Activated T-cell treated with anti-CD3 and anti-CD28 coated beads, Interleukin-2, amount 50 U/mL, for 24 hours (primary cell): ENCODE measurements around the gene PIP5KL1.

ENCODE experiments used
- DNase-seq: peaks from one replicate; pipeline ENCODE4 v3.0.0-alpha.2; 2020
- H3K27ac Mint-ChIP-seq: 2 replicates; pipeline ENCODE4 v1.8.0; 2020; ENCODE audit warnings: mild to moderate bottlenecking, mixed read lengths
- H3K27me3 Mint-ChIP-seq: 2 replicates; pipeline ENCODE4 v1.8.0; 2020; ENCODE audit warnings: mixed read lengths
- H3K36me3 Mint-ChIP-seq: 2 replicates; pipeline ENCODE4 v1.8.0; 2020; ENCODE audit warnings: low read depth, mixed read lengths
- H3K4me1 Mint-ChIP-seq: 2 replicates; pipeline ENCODE4 v1.8.0; 2020; ENCODE audit warnings: low read depth, mixed read lengths
- H3K4me3 Mint-ChIP-seq: 2 replicates; pipeline ENCODE4 v1.8.0; 2020; ENCODE audit warnings: mild to moderate bottlenecking, moderate library complexity, mixed read lengths
- H3K9me3 Mint-ChIP-seq: 2 replicates; pipeline ENCODE4 v1.8.0; 2020; ENCODE audit warnings: mixed read lengths

PIP5KL1 gene

GRCh38 chr9:127923046-127923445, 7.5 kb downstream of the PIP5KL1 start:
- Mint-ChIP-seq H3K36me3 (no peaks in the 10 kb centered on the region), H3K4me3 (no peak overlapping the region), H3K27ac (no peak overlapping the region), H3K9me3 (no peaks in the 10 kb centered on the region), H3K27me3 (peaks cover 15% of the 10 kb centered on the region), H3K4me1 (peaks cover 40% of the 10 kb centered on the region)
- no peak for DNase-seq

- Mint-ChIP-seq H3K4me3 (peak overlapping the region; percentile 23), H3K9me3 (no peaks in the 10 kb centered on the region), H3K36me3 (no peaks in the 10 kb centered on the region), H3K4me1 (peaks cover 46% of the 10 kb centered on the region), H3K27ac (no peak overlapping the region), H3K27me3 (peaks cover 15% of the 10 kb centered on the region)
- DNase-seq: peak; percentile 89
These were observed 8.9 kb downstream of the PIP5KL1 start for GRCh38 chr9:127921557-127922120.

- Mint-ChIP-seq H3K4me3 (no peak overlapping the region), H3K27me3 (peaks cover 15% of the 10 kb centered on the region), H3K27ac (no peak overlapping the region), H3K36me3 (peaks cover 6% of the 10 kb centered on the region), H3K9me3 (no peaks in the 10 kb centered on the region), H3K4me1 (peaks cover 45% of the 10 kb centered on the region)
- no peak for DNase-seq
These were observed 9.8 kb downstream of the PIP5KL1 start for GRCh38 chr9:127920794-127921193.

GRCh38 chr9:127919253-127919815, 11.2 kb downstream of the PIP5KL1 start:
- Mint-ChIP-seq H3K27me3 (peaks cover 10% of the 10 kb centered on the region), H3K4me1 (peaks cover 57% of the 10 kb centered on the region), H3K9me3 (no peaks in the 10 kb centered on the region), H3K4me3 (no peak overlapping the region), H3K36me3 (peaks cover 12% of the 10 kb centered on the region), H3K27ac (peak overlapping the region; percentile 42)
- no peak for DNase-seq

GRCh38 chr9:127918183-127919107, 12.1 kb downstream of the PIP5KL1 start:
- Mint-ChIP-seq H3K27ac (peak overlapping the region; percentile 42), H3K36me3 (peaks cover 19% of the 10 kb centered on the region), H3K4me3 (no peak overlapping the region), H3K27me3 (peaks cover 7% of the 10 kb centered on the region), H3K4me1 (peaks cover 59% of the 10 kb centered on the region), H3K9me3 (no peaks in the 10 kb centered on the region)
- no peak for DNase-seq

GRCh38 chr9:127917603-127918002, 13.0 kb downstream of the PIP5KL1 start:
- Mint-ChIP-seq H3K36me3 (peaks cover 26% of the 10 kb centered on the region), H3K27me3 (peaks cover 4% of the 10 kb centered on the region), H3K4me3 (peak overlapping the region; percentile 79), H3K9me3 (no peaks in the 10 kb centered on the region), H3K4me1 (peaks cover 64% of the 10 kb centered on the region), H3K27ac (no peak overlapping the region)
- DNase-seq: no peak

- peak; percentile 98 for DNase-seq
- Mint-ChIP-seq H3K36me3 (peaks cover 32% of the 10 kb centered on the region), H3K4me1 (peaks cover 67% of the 10 kb centered on the region), H3K9me3 (no peaks in the 10 kb centered on the region), H3K27me3 (peaks cover under 1% of the 10 kb centered on the region), H3K27ac (peak within 1 kb of the TSS; percentile 91), H3K4me3 (peak within 1 kb of the TSS; percentile 85)
These were observed 13.6 kb downstream of the PIP5KL1 start, which contains the start of gene ST6GALNAC4 for GRCh38 chr9:127916720-127917581. TSS of gene ST6GALNAC4 (minus strand) at chr9:127917041. CDS start at chr9:127916419, 622 bp downstream.

- H3K27me3 Mint-ChIP-seq: no peaks in the 10 kb centered on the region
- no peaks in the 10 kb centered on the region for H3K9me3 Mint-ChIP-seq
- peaks cover 69% of the 10 kb centered on the region for H3K4me1 Mint-ChIP-seq
- peaks cover 41% of the 10 kb centered on the region for H3K36me3 Mint-ChIP-seq
- peak; percentile 57 for DNase-seq
- peak overlapping the region; percentile 91 for H3K27ac Mint-ChIP-seq
- peak overlapping the region; percentile 85 for H3K4me3 Mint-ChIP-seq
These were observed 14.5 kb downstream of the PIP5KL1 start for GRCh38 chr9:127915801-127916719.

- H3K4me3 Mint-ChIP-seq: peak overlapping the region; percentile 85
- H3K4me1 Mint-ChIP-seq: peaks cover 71% of the 10 kb centered on the region
- DNase-seq: no peak
- no peaks in the 10 kb centered on the region for H3K27me3 Mint-ChIP-seq
- peaks cover 48% of the 10 kb centered on the region for H3K36me3 Mint-ChIP-seq
- no peaks in the 10 kb centered on the region for H3K9me3 Mint-ChIP-seq
- peak overlapping the region; percentile 91 for H3K27ac Mint-ChIP-seq
These were observed 15.2 kb downstream of the PIP5KL1 start for GRCh38 chr9:127915325-127915752.

GRCh38 chr9:127913682-127914081, 16.9 kb downstream of the PIP5KL1 start:
- no peak for DNase-seq
- H3K4me1 Mint-ChIP-seq: peaks cover 61% of the 10 kb centered on the region

GRCh38 chr9:127912882-127913281, 17.7 kb downstream of the PIP5KL1 start:
- Mint-ChIP-seq H3K27me3 (no peaks in the 10 kb centered on the region), H3K4me3 (no peak overlapping the region), H3K27ac (peak overlapping the region; percentile 89), H3K36me3 (peaks cover 66% of the 10 kb centered on the region), H3K4me1 (peaks cover 53% of the 10 kb centered on the region), H3K9me3 (no peaks in the 10 kb centered on the region)
- DNase-seq: no peak

More at GRCh38 chr9:127913682-127914081, 16.9 kb downstream of the PIP5KL1 start:
- Mint-ChIP-seq H3K27ac (peak overlapping the region; percentile 50), H3K9me3 (no peaks in the 10 kb centered on the region), H3K27me3 (no peaks in the 10 kb centered on the region), H3K4me3 (no peak overlapping the region), H3K36me3 (peaks cover 60% of the 10 kb centered on the region)

- Mint-ChIP-seq H3K36me3 (peaks cover 70% of the 10 kb centered on the region), H3K9me3 (no peaks in the 10 kb centered on the region), H3K4me3 (no peak overlapping the region), H3K27me3 (no peaks in the 10 kb centered on the region), H3K27ac (peak overlapping the region; percentile 89), H3K4me1 (peaks cover 49% of the 10 kb centered on the region)
- DNase-seq: no peak
These were observed 18.3 kb downstream of the PIP5KL1 start for GRCh38 chr9:127912296-127912695.

- no peak for DNase-seq
- Mint-ChIP-seq H3K4me1 (peaks cover 59% of the 10 kb centered on the region), H3K4me3 (no peak overlapping the region), H3K27ac (peak overlapping the region; percentile 89), H3K36me3 (peaks cover 66% of the 10 kb centered on the region), H3K27me3 (no peaks in the 10 kb centered on the region), H3K9me3 (no peaks in the 10 kb centered on the region)
These were observed 19.9 kb downstream of the PIP5KL1 start for GRCh38 chr9:127910613-127911205.
